DMS79 treated with DMSO at 0.1 percent for 48 hours (cell line): ENCODE measurements around the gene THRAP3.
"Not testable (repeated sequence)": the region's sequence is repeated elsewhere in the genome, so short reads cannot be mapped to it uniquely, and the experiment has no call there.

Experiments
- DNase-seq: peaks from one replicate; lab custom pipeline; 2025; lab: John Stamatoyannopoulos, UW

Gene THRAP3

DNA sequence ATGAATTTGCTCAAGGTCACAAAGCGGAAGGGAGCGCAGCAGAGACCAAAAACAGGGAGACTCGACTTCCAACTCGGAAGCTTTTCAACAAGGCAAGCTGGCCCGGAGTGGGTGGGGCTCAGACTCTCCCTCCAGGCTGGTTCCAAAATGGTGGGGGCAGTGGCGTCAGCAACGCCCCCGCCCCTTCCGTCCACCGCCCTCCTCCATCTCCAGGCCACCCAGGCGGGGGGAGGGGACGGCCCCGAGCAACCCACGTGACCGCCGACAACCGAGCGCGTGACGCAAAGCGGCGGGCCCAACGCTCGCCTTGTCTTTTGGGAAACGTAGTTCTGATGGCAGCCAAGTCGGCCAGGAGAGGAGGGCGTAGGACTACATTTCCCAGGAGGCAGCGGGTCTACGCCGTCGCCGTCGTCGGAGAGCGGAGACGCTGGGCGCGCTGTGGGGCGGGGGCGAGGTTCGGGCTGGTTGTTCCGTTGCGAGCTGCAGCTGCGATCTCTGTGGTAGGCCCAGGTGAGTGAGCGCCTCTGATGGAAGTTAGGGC is at the start of gene THRAP3:
TSS of gene THRAP3 (plus strand) at position 448 of the 541 bp plus-strand sequence. CDS start 58,121 bp downstream, outside the sequence.
- peak; percentile 98 for DNase-seq

- no peak for DNase-seq
Observed at GRCh38 chr1:36174713-36175112, 49.5 kb upstream of the THRAP3 start.

- DNase-seq: no peak
Observed at GRCh38 chr1:36175137-36176095, 48.8 kb upstream of the THRAP3 start.

DNA sequence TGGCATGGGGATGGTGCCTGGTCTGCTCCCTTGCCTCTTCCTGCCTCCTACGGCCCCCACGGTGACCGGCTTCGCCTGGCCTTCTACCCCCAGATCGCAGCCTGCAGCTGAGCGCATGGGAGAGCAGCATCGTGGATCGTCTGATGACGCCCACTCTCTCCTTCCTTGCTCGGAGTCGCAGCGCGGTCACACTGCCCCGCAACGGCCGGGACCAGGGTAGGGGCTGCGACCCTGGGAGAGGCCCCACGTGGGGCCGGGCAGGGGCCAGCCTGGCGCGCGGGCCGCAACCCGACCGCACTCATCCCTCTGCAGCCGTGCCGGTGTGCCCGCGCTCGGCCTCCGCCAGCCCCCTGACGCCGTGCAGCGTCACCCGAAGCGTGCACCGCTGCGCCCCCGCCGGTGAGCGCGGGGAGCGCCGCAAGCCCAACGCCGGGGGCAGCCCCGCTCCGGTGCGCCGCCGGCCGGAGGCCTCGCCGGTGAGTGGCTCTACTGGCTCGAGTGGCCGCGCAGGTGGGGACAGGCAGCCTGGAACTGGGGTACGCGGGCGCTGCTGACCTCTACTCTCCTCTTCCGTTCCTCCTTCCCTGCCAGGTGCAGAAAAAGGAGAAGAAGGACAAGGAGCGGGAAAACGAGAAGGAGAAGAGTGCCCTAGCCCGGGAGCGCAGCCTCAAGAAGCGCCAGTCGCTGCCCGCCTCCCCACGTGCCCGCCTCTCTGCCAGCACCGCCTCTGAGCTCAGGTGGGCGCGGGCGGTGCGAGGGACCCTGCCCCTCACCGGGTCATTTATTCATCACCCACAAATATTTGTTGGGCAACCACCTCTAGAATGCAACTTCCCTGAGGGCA is 47.9 kb upstream of the THRAP3 start:
- DNase-seq: no peak

GRCh38 chr1:36177589-36178431 is 46.4 kb upstream of the THRAP3 start:
- DNase-seq: no peak

GRCh38 chr1:36178471-36179219 is 45.6 kb upstream of the THRAP3 start:
- no peak for DNase-seq

GRCh38 chr1:36179220-36179600 is 45.0 kb upstream of the THRAP3 start:
- no peak for DNase-seq

GRCh38 chr1:36182734-36183133 is 41.5 kb upstream of the THRAP3 start:
- peak; percentile 45 for DNase-seq

DNA sequence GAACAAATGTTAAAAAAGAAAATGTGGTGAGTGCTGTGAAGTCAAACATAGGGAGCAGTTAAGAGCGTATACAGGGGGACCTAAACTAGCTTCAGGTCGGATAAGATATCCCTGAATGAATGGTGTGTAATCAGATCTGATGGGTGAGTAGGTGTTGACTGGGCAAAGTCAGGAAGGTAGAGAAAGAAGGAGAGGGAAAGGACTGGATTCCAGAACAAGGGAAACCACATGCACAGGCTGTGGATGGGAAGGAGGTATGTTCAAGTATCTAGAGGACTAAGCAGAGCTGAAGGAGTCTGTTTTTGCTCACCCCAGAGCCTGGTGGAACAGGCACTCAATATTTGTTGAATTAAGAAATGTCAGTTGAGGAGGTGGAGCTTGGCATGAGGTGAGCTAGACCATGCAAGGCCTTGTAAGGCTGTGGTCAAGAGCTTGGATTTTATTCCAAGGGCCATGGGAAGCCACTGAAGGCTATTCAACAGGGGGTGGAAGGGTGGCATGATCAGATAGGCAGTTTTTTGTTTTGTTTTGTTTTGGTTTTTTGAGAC is 40.9 kb upstream of the THRAP3 start:
- DNase-seq: no peak

GRCh38 chr1:36187800-36188593 is 36.2 kb upstream of the THRAP3 start:
- DNase-seq: peak; percentile 74

DNA sequence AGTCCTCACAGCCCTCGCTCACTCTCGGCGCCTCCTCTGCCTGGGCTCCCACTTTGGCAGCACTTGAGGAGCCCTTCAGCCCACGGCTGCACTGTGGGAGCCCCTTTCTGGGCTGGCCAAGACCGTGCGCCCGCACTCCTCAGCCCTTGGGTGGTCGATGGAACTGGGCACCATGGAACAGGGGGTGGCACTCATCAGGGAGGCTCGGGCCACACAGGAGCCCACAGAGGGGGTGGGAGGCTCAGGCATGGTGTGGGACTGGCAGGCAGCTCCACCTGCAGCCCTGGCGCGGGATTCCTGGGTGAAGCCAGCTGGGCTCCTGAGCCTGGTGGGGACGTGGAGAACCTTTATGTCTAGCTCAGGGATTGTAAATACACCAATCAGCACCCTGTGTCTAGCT is 27.4 kb upstream of the THRAP3 start:
- not testable (repeated sequence) for DNase-seq

GRCh38 chr1:36198641-36199040 is 25.6 kb upstream of the THRAP3 start:
- DNase-seq: no peak

DNA sequence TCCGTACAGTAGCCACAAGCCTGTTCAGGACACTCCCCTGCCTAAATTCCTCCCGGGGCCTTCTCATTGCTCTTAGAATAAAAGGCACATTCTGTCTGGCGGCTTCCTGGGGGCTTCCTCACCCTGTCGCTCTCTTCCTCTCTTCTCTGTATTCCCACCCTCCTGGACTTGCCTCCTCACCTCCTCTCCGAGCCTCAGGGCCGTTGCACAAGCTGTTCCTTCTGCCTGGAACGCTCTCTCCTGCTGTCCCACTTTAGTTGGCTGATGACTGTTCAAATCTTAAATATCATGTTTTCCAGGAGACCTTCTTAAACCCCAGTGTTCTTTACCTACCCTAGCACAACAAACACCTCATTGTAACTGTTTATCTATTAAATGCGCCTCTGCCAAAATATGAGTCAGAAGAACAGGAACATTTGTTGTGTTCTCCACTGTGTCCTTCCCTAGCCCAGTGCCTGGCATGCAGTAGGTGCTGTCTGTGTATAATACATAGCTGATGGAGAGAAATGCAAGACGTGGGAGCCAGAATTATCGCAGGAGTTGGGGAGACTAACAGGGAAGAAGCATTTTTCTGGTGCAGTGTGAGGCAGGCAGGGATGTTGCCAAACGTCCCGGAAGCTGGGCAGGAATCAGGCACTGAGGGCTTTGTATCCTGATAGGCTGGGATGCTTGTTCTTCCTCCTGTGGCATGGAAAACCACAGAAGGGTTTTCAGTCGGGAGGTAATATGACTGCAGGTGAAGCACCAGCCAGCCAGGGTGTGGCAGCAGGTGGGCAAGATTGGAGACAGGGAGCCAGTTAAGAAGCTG is 24.1 kb upstream of the THRAP3 start:
- peak; percentile 50 for DNase-seq

DNA sequence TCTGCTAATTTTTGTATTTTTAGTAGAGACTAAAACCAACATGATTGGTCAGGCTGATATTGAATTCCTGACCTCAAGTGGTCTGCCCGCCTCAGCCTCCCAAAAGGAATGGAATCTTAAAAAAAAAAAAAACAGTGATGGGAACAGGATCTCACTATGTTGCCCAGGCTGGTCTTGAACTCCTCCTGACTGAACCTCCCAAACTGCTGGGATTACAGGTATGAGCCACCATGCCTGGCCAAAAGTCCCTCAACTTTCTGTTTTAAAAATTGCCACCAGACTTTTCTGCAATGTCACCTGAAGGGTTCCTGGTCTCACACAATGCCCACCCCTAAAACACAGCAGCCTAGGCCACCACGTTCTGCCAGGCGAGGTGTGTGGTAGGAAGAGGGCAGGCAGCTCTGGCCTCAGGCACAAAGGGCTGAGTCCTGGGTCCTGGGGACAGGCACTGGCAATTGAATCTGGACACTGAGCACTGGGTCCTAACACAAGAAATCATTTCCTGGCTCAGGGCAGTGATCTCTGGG is 21.2 kb upstream of the THRAP3 start:
- DNase-seq: no peak

GRCh38 chr1:36203554-36204346 is 20.5 kb upstream of the THRAP3 start:
- DNase-seq: no peak

- no peak for DNase-seq
Observed at GRCh38 chr1:36204347-36204909, 19.8 kb upstream of the THRAP3 start.

- DNase-seq: no peak
Observed at GRCh38 chr1:36206323-36206858, 17.9 kb upstream of the THRAP3 start.
